Skeletal muscle tissue (tissue), 2 donors: ENCODE results near the gene PGPEP1. TPM values are rescaled to one million over a fixed set of nuclear protein-coding genes. Genes with fewer than 3 reads are reported as not detected.

Experiments used
- small RNA-seq: library from RNA; depleted of rRNA; stranded (forward); fragments of <200 nt; gene quantifications from one replicate; pipeline ENCODE3, GENCODE V24; 2014
- total RNA-seq: library from RNA; depleted of rRNA; stranded (reverse); fragments of >200 nt; gene quantifications from one replicate; pipeline ENCODE4 v1.2.3, GENCODE V29; 2014

PGPEP1 gene
- total RNA-seq, 1 donor from 2014 or later = 10.4 TPM

Small RNA genes lying within 50 kb of the gene (small RNA-seq; reads per million reads assigned to genes)
- gene MIR3189 (not detected), gene RN7SL513P (not detected)

Other genes starting within 250 kb of the PGPEP1 start
- 3.7 TPM for gene MAST3, start 242.8 kb upstream of the PGPEP1 start, total RNA-seq
- 11.5 TPM for gene PIK3R2, start 187.4 kb upstream of the PGPEP1 start, total RNA-seq
- gene IFI30, start 166.8 kb upstream of the PGPEP1 start, total RNA-seq = 3.7 TPM
- gene MPV17L2, start 147.4 kb upstream of the PGPEP1 start, total RNA-seq = 4.2 TPM
- 0.52 TPM for gene RAB3A, start 136.6 kb upstream of the PGPEP1 start, total RNA-seq
- gene PDE4C, start 114.2 kb upstream of the PGPEP1 start, total RNA-seq = 2.1 TPM
- gene IQCN, start 66.1 kb upstream of the PGPEP1 start, total RNA-seq = 0.52 TPM
- 111 TPM for gene JUND, start 59.0 kb upstream of the PGPEP1 start, total RNA-seq
- gene LSM4, start 17.5 kb upstream of the PGPEP1 start, total RNA-seq = 119 TPM
- gene GDF15, start 45.6 kb downstream of the PGPEP1 start, total RNA-seq = 1.0 TPM
- gene LRRC25, start 57.0 kb downstream of the PGPEP1 start, total RNA-seq = 2.1 TPM
- gene SSBP4, start 78.8 kb downstream of the PGPEP1 start, total RNA-seq = 79.3 TPM
- gene ISYNA1, start 97.5 kb downstream of the PGPEP1 start, total RNA-seq = 86.6 TPM
- gene ELL, start 181.5 kb downstream of the PGPEP1 start, total RNA-seq = 24.5 TPM
- 116 TPM for gene FKBP8, start 203.0 kb downstream of the PGPEP1 start, total RNA-seq
- 36.0 TPM for gene KXD1, start 217.3 kb downstream of the PGPEP1 start, total RNA-seq
- 905 TPM for gene UBA52, start 231.3 kb downstream of the PGPEP1 start, total RNA-seq
- 26.6 TPM for gene REX1BD, start 248.2 kb downstream of the PGPEP1 start, total RNA-seq